ENCODE measurements around the gene RREB1. TPM values are rescaled to one million over a fixed set of nuclear protein-coding genes. Genes with fewer than 3 reads are reported as not detected.

The RREB1 gene
- total RNA-seq, 1 donor from 2014 or later = 57.6 TPM

GRCh38 chr6:7080311-7080710 is 27.4 kb upstream of the RREB1 start:
- H3K4me1 Mint-ChIP-seq (ENCODE audit: unreplicated experiment) = no peaks in the 10 kb centered on the region
- H3K27ac Mint-ChIP-seq (ENCODE audit: unreplicated experiment) = no peak overlapping the region

GRCh38 chr6:7085911-7086310 is 21.9 kb upstream of the RREB1 start:
- H3K4me3 Mint-ChIP-seq (ENCODE audit: unreplicated experiment) = no peak overlapping the region
- no peaks in the 10 kb centered on the region for H3K36me3 Mint-ChIP-seq (ENCODE audit: low read depth, unreplicated experiment)
- no peaks in the 10 kb centered on the region for H3K9me3 Mint-ChIP-seq (ENCODE audit: unreplicated experiment)
- H3K4me1 Mint-ChIP-seq (ENCODE audit: unreplicated experiment) = peaks cover 7% of the 10 kb centered on the region
- H3K27ac Mint-ChIP-seq (ENCODE audit: unreplicated experiment) = no peak overlapping the region
- no peaks in the 10 kb centered on the region for H3K27me3 Mint-ChIP-seq (ENCODE audit: unreplicated experiment)
- DNase-seq (ENCODE audit: low spot score) = no peak
- TF ChIP-seq CTCF (IDR thresholded peaks at IDR 0.05; ENCODE audit: unreplicated experiment) = no peak

More at GRCh38 chr6:7080311-7080710, 27.4 kb upstream of the RREB1 start:
- no peak for DNase-seq (ENCODE audit: low spot score)
- no peak for TF ChIP-seq CTCF (IDR thresholded peaks at IDR 0.05; ENCODE audit: unreplicated experiment)
- Mint-ChIP-seq H3K36me3 (ENCODE audit: low read depth, unreplicated experiment) (no peaks in the 10 kb centered on the region), H3K4me3 (ENCODE audit: unreplicated experiment) (no peak overlapping the region), H3K9me3 (ENCODE audit: unreplicated experiment) (no peaks in the 10 kb centered on the region), H3K27me3 (ENCODE audit: unreplicated experiment) (no peaks in the 10 kb centered on the region)

DNA sequence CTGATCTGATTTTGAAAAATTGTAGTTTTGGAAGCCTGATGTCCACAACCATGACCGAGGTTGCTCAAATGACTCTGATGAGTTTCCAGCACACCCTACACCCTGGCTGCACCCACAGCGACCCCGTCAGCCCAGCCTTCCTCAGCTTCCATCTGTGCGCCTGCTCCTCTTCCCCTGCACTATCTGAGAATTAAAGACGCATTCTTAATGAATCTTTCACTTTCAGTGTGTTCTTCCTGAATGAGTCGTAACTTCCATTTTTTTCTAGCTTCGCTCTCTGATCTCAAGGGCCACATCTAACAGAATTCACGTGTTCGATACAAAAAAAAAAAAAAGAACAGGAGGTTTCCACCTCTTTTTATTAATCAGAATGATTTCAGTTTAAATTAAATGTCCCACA is 21.3 kb upstream of the RREB1 start:
- H3K4me3 Mint-ChIP-seq (ENCODE audit: unreplicated experiment) = no peak overlapping the region
- H3K27ac Mint-ChIP-seq (ENCODE audit: unreplicated experiment) = no peak overlapping the region
- no peak for TF ChIP-seq CTCF (IDR thresholded peaks at IDR 0.05; ENCODE audit: unreplicated experiment)
- DNase-seq (ENCODE audit: low spot score) = no peak
- peaks cover 7% of the 10 kb centered on the region for H3K4me1 Mint-ChIP-seq (ENCODE audit: unreplicated experiment)
- H3K36me3 Mint-ChIP-seq (ENCODE audit: low read depth, unreplicated experiment) = no peaks in the 10 kb centered on the region
- no peaks in the 10 kb centered on the region for H3K27me3 Mint-ChIP-seq (ENCODE audit: unreplicated experiment)
- no peaks in the 10 kb centered on the region for H3K9me3 Mint-ChIP-seq (ENCODE audit: unreplicated experiment)

GRCh38 chr6:7087066-7087465 is 20.7 kb upstream of the RREB1 start:
- H3K4me1 Mint-ChIP-seq (ENCODE audit: unreplicated experiment) = peaks cover 7% of the 10 kb centered on the region
- H3K27ac Mint-ChIP-seq (ENCODE audit: unreplicated experiment) = no peak overlapping the region
- H3K4me3 Mint-ChIP-seq (ENCODE audit: unreplicated experiment) = no peak overlapping the region
- TF ChIP-seq CTCF (IDR thresholded peaks at IDR 0.05; ENCODE audit: unreplicated experiment) = no peak
- no peaks in the 10 kb centered on the region for H3K36me3 Mint-ChIP-seq (ENCODE audit: low read depth, unreplicated experiment)
- DNase-seq (ENCODE audit: low spot score) = no peak
- no peaks in the 10 kb centered on the region for H3K27me3 Mint-ChIP-seq (ENCODE audit: unreplicated experiment)
- no peaks in the 10 kb centered on the region for H3K9me3 Mint-ChIP-seq (ENCODE audit: unreplicated experiment)

DNA sequence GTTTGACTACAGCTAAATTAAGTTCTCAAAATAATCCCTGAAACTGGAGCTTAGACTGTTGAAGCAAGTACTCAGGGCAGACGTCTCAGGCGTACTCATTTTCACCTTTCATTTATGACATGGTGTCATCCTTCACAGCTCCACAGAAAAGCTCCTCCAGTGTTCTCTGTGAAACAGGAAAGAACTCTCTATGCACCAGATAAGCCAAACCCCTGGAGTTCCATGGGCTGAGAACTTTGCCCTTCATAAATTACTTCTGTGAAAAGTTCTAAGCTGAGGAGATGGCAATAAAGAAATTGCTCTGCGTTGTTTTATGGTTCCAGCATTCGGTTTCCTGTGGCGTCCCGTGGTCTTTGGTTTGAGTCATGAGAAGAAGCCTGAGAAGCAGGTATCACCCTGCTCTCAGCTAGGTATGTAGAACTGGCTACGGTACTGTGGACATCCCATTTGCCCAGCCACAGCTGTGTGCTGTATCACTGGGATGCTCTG is 20.2 kb upstream of the RREB1 start:
- Mint-ChIP-seq H3K4me3 (ENCODE audit: unreplicated experiment) (no peak overlapping the region), H3K27ac (ENCODE audit: unreplicated experiment) (no peak overlapping the region)

More for the DNA sequence above, 20.2 kb upstream of the RREB1 start:
- Mint-ChIP-seq H3K27me3 (ENCODE audit: unreplicated experiment) (no peaks in the 10 kb centered on the region), H3K36me3 (ENCODE audit: low read depth, unreplicated experiment) (no peaks in the 10 kb centered on the region), H3K4me1 (ENCODE audit: unreplicated experiment) (peaks cover 7% of the 10 kb centered on the region), H3K9me3 (ENCODE audit: unreplicated experiment) (no peaks in the 10 kb centered on the region)
- TF ChIP-seq CTCF (IDR thresholded peaks at IDR 0.05; ENCODE audit: unreplicated experiment) = no peak
- DNase-seq (ENCODE audit: low spot score) = no peak

Measured in endothelial cell (in vitro differentiated cells).